ENCODE data around the gene SDCCAG8. TPM values are rescaled to one million over a fixed set of nuclear protein-coding genes. Genes with fewer than 3 reads are reported as not detected.

The SDCCAG8 gene
- total RNA-seq, 6 experiments from 2014 or later = 13.4 to 20.6 (median 15.6) TPM

DNA sequence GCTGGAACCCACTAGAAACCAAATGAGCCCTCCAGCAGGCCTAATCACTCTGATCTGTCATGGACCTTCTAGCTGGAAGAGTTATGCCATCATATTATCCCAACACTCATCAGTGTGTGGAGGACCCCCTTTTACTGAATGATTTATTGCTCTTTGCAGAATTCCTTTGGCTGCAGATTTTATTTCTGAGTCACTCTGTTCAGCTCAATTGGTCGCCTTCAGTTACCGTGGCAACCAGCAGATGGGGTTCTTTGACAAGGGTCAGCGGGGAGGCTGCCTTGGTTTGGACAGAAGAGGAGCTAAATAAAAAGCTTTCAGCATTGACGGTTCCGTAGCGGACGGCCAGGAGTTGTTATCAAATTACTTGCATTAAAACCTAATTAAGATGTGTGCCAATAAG, 220.1 kb downstream of the SDCCAG8 start:
- no peaks in the 10 kb centered on the region for H3K27me3 ChIP-seq
- no peaks in the 10 kb centered on the region for H3K36me3 ChIP-seq
- DNase-seq = no peak
- no peaks in the 10 kb centered on the region for H3K9me3 ChIP-seq
- TF ChIP-seq POLR2A (IDR thresholded peaks at IDR 0.05) = no peak
- TF ChIP-seq, protein P1, sequence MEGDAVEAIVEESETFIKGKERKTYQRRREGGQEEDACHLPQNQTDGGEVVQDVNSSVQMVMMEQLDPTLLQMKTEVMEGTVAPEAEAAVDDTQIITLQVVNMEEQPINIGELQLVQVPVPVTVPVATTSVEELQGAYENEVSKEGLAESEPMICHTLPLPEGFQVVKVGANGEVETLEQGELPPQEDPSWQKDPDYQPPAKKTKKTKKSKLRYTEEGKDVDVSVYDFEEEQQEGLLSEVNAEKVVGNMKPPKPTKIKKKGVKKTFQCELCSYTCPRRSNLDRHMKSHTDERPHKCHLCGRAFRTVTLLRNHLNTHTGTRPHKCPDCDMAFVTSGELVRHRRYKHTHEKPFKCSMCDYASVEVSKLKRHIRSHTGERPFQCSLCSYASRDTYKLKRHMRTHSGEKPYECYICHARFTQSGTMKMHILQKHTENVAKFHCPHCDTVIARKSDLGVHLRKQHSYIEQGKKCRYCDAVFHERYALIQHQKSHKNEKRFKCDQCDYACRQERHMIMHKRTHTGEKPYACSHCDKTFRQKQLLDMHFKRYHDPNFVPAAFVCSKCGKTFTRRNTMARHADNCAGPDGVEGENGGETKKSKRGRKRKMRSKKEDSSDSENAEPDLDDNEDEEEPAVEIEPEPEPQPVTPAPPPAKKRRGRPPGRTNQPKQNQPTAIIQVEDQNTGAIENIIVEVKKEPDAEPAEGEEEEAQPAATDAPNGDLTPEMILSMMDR (IDR thresholded peaks at IDR 0.05) = peak in 1 of 4 donors; percentile 15
- no peak for ATAC-seq
- H3K4me3 ChIP-seq = no peak overlapping the region
- 69% methylated on average over 7 of the region's 7 CpGs for WGBS (ENCODE audit: insufficient coverage, low coverage, low lambda C conversion rate, missing lambda C conversion rate)
- H3K27ac ChIP-seq = no peak overlapping the region
- peaks cover 0 to 4% (median 0%) of the 10 kb centered on the region in 4 donors for H3K4me1 ChIP-seq
- intact Hi-C loops (cut with DNase I) = no loop called here

DNA sequence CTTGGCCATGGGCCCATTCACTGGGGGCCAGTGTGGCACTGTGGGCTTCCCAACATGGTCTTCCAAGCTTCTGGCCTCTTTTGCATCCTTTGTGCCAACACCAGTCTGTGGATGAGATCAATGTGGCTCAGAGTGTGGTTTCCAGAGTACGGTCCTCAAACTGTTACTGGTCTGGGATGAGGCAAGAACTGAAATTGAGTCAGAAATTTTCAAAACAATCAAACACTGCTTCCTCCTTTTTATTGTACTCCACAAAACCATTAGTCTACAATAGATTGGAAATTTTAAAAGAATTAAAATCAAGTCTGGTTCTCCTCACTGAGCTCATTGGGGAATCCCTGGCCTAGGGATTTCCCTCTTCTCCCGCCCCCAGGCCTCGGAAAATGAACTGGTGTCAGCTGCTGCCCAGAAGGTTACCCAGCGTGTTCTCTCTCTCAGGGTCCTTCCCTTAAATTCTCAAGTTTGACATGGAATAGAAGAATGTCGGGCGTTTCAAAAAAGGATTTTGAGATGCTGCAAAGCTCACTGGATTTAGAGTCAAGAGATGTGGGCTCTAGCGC, 222.0 kb downstream of the SDCCAG8 start:
- no peaks in the 10 kb centered on the region for H3K27me3 ChIP-seq
- intact Hi-C loops (cut with DNase I) = no loop called here
- 79% methylated on average over 7 of the region's 7 CpGs for WGBS (ENCODE audit: insufficient coverage, low coverage, low lambda C conversion rate, missing lambda C conversion rate)
- no peak for DNase-seq
- H3K4me1 ChIP-seq = peaks cover 0 to 2% (median 0%) of the 10 kb centered on the region in 4 donors
- H3K9me3 ChIP-seq = no peaks in the 10 kb centered on the region
- no peak overlapping the region for H3K4me3 ChIP-seq
- H3K27ac ChIP-seq = no peak overlapping the region
- peak in 1 of 4 donors; percentile 11 for ATAC-seq
- no peak for TF ChIP-seq POLR2A (IDR thresholded peaks at IDR 0.05)
- TF ChIP-seq, protein P1 (IDR thresholded peaks at IDR 0.05) = no peak
- H3K36me3 ChIP-seq = no peaks in the 10 kb centered on the region

DNA sequence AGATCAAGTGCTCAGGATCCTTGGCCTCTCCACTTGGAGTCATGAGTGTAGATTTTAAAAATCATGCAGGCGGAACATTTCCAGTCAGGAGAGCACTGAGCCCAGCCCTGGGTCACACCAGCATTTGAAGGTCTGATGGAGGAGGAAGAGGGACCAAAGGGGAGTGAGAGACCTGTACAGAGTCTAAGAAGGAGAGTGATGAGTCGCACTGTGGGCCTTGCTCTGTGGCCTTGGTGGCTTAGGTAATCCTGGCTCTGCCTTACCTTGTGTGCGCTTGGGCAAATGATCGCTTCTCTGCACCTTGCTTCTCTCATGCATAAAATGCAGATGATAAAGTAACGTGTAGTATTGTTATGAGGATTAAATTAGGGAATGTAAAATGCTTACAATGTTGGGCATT, 225.3 kb downstream of the SDCCAG8 start:
- no peaks in the 10 kb centered on the region for H3K36me3 ChIP-seq
- no peaks in the 10 kb centered on the region for H3K9me3 ChIP-seq
- H3K4me3 ChIP-seq = no peak overlapping the region
- no peak for TF ChIP-seq POLR2A (IDR thresholded peaks at IDR 0.05)
- TF ChIP-seq, protein P1 (IDR thresholded peaks at IDR 0.05) = no peak
- no peaks in the 10 kb centered on the region for H3K27me3 ChIP-seq
- H3K27ac ChIP-seq = no peak overlapping the region
- WGBS (ENCODE audit: insufficient coverage, low coverage, low lambda C conversion rate, missing lambda C conversion rate) = 92% methylated on average over 5 of the region's 5 CpGs
- H3K4me1 ChIP-seq = peaks cover 0 to 3% (median 0%) of the 10 kb centered on the region in 4 donors
- no peak for DNase-seq
- intact Hi-C loops (cut with DNase I) = no loop called here
- no peak for ATAC-seq

DNA sequence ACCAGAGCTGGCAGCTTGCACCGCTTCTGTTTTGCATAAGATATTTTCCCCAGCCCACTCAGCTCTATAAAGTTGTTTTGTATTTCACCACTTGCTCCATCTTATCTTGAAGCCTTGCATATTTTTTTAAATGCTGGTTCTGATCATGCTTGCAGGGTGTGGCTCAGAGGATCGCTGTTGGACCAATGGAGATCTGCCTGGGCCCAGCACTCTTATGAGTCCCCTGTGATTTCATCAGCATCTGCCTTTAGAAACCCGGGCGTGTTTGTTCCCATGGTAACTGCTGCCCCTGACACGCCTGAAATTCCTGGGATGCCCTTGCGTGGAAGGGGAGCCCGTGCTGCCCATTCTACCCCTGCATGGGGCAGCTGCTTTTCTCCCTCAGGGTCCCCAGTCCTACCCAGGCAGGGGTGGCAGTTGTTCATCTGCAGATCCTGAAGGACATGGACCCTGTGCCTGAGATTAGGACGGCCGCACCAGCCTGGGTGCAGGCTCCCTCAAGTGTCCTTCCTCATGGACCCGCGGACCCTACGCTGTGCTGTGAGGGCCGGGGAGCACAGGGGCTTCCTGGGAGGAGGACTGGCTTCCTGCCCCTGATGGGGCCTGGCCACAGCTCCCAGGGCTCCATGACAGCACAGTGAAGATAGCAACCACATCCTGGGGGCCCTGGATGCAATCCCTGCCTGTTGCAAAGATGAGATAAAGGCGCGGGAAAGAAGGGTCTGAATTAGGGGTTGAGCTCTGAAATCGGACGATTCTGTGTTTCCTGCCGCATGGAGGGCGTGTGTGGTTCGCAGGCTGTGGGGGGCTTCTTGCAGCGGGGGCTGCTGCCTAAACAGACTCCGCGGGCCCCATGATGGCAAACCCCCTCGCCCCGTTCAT, 226.5 kb downstream of the SDCCAG8 start:
- Histone ChIP-seq H3K4me3 (peak overlapping the region; percentile 50 to 67 (median 62)), H3K36me3 (no peaks in the 10 kb centered on the region), H3K27ac (peak overlapping the region; percentile 85 to 92 (median 87)), H3K27me3 (no peaks in the 10 kb centered on the region), H3K9me3 (no peaks in the 10 kb centered on the region), H3K4me1 (peaks cover 0 to 3% (median 0%) of the 10 kb centered on the region in 4 donors)
- intact Hi-C loops (cut with DNase I) = no loop called here
- ATAC-seq (peak in 3 of 4 donors; percentile 5 to 38 (median 25)), DNase-seq (no peak)
- WGBS (ENCODE audit: insufficient coverage, low coverage, low lambda C conversion rate, missing lambda C conversion rate) = 27% methylated on average over 16 of the region's 25 CpGs
- TF ChIP-seq, protein P1 (IDR thresholded peaks at IDR 0.05) = no peak
- TF ChIP-seq POLR2A (IDR thresholded peaks at IDR 0.05) = no peak
